Nephron (organoid): Measurements from ENCODE around the gene MAL.

Source experiments
- H3K27ac Mint-ChIP-seq, 3 experiments: 2 replicates each; pipeline ENCODE4 v1.8.0; 2020; ENCODE audit warnings: mixed read lengths in 3 of 3, mild to moderate bottlenecking in 2 of 3, moderate library complexity in 1 of 3
- H3K27me3 Mint-ChIP-seq: 2 replicates; pipeline ENCODE4 v1.8.0; 2021; ENCODE audit warnings: low read depth, mild to moderate bottlenecking, moderate library complexity, mixed read lengths
- H3K36me3 Mint-ChIP-seq: 2 replicates; pipeline ENCODE4 v1.8.0; 2020; ENCODE audit warnings: low read depth, mixed read lengths
- H3K4me1 Mint-ChIP-seq: 2 replicates; pipeline ENCODE4 v1.8.0; 2020; ENCODE audit warnings: mixed read lengths
- H3K4me3 Mint-ChIP-seq, 3 experiments: 2 replicates each; pipeline ENCODE4 v1.8.0; 2020; ENCODE audit warnings: mild to moderate bottlenecking in 3 of 3, mixed read lengths in 3 of 3, moderate library complexity in 2 of 3
- H3K9me3 Mint-ChIP-seq: 2 replicates; pipeline ENCODE4 v1.8.0; 2020; ENCODE audit warnings: mixed read lengths
- TF ChIP-seq, protein P1 (sequence below), 3 experiments: fragments of 200-600 bp; sonication (generic); IDR thresholded peaks; one replicate each; pipeline ENCODE4 v1.5.0; 2021; ENCODE audit warnings: antibody characterized with exemption in 3 of 3; ENCODE audit not compliant: unreplicated experiment in 3 of 3

The MAL gene

DNA sequence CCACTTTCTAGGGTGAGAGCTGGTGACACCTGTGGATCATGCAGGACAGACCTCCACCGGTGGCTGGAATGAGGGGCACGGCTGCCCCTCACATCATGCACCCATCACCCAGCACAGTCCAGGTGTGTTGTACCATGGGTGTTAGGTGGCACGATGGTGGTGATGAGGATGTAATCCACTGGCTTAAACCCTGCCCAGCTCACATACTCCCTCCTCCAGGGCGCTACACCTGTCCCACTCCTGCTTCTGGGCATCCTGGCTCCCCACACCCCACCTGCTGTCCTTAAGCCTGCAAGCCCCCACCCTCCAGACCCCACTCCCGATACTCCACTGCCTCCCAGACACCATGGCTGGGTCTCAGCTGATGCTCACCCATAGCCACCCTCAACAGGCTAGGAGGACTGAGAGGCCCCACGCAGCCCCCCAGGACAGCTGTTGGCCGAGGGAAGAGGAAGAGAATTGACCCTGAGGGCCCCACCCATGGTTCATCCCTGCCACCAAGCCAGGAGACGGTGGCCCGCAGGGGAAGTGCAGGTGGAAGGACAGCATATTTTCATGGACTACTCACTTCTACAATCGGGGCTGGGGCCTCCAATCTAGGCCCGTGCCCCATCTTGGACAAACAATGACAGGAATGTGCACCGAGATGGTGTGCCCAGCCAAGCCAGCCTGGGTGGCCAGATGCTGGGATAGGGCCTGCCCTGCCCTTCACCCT is 34.3 kb downstream of the MAL start:
- Mint-ChIP-seq H3K27ac (peak overlapping the region; percentile 97 to 99 (median 98)), H3K36me3 (no peaks in the 10 kb centered on the region)

DNA sequence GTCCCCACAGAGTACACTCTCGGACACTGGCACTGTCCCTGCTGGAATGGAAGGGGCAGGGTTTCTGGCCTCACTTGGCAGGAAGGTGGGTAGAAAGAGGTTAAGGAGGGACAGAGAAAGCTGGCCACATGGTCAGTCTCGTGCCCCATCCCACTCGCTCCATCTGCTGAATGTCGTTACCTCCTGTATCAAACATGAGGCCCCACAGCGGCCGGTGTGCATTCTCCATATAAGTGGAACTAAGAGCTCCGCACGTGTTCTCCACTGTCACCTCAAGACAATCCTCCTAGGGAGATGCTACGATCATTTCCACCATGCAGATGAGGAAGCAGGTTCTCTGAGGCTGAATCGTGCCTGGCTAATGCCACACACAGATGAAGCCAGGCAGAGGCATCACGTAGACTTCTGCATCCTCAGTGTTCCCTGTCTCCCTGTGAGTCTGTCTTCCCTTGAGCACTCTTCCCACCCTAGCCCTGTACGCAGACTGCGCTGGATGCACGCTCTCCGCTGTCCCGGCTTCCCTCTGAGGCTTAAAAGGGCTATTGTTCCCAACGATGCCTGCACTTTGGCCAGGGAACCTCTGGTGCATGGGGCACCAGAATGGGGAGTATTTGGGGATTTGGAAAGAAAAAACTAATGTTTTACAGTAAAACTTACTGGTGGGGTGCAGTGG is 35.1 kb downstream of the MAL start:
- H3K27me3 Mint-ChIP-seq: peaks cover 6% of the 10 kb centered on the region
- peak overlapping the region; percentile 7 to 80 (median 55) for H3K27ac Mint-ChIP-seq
- no peaks in the 10 kb centered on the region for H3K36me3 Mint-ChIP-seq
- H3K9me3 Mint-ChIP-seq: no peaks in the 10 kb centered on the region
- TF ChIP-seq, protein P1, sequence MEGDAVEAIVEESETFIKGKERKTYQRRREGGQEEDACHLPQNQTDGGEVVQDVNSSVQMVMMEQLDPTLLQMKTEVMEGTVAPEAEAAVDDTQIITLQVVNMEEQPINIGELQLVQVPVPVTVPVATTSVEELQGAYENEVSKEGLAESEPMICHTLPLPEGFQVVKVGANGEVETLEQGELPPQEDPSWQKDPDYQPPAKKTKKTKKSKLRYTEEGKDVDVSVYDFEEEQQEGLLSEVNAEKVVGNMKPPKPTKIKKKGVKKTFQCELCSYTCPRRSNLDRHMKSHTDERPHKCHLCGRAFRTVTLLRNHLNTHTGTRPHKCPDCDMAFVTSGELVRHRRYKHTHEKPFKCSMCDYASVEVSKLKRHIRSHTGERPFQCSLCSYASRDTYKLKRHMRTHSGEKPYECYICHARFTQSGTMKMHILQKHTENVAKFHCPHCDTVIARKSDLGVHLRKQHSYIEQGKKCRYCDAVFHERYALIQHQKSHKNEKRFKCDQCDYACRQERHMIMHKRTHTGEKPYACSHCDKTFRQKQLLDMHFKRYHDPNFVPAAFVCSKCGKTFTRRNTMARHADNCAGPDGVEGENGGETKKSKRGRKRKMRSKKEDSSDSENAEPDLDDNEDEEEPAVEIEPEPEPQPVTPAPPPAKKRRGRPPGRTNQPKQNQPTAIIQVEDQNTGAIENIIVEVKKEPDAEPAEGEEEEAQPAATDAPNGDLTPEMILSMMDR (IDR thresholded peaks at IDR 0.05; ENCODE audit: unreplicated experiment in 3 of 3): no peak
- peaks cover 46% of the 10 kb centered on the region for H3K4me1 Mint-ChIP-seq
- no peak overlapping the region for H3K4me3 Mint-ChIP-seq

More for the DNA sequence above, 34.3 kb downstream of the MAL start:
- TF ChIP-seq, protein P1 (IDR thresholded peaks at IDR 0.05; ENCODE audit: unreplicated experiment in 3 of 3): no peak
- Mint-ChIP-seq H3K27me3 (peaks cover 9% of the 10 kb centered on the region), H3K9me3 (no peaks in the 10 kb centered on the region), H3K4me3 (no peak overlapping the region), H3K4me1 (peaks cover 46% of the 10 kb centered on the region)

DNA sequence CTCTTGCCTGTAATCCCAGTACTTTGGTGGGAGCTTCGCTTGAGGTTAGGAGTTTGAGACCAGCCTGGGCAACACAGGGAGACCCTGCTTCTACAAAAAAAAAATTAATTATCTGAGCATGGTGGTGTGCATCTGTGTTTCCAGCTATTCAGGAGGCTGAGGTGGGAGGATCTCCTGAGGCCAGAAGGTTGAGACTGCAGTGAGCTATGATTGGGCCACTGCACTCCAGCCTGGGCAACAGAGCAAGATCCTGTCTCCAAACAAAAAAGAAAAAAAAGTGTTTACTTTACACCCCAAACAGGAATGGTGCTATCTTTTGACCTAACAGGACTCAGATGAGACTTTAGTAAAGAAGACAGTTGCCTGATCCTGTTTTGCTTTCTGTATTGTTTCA is 35.6 kb downstream of the MAL start:
- H3K9me3 Mint-ChIP-seq: no peaks in the 10 kb centered on the region
- peak overlapping the region; percentile 7 to 80 (median 55) for H3K27ac Mint-ChIP-seq
- TF ChIP-seq, protein P1 (IDR thresholded peaks at IDR 0.05; ENCODE audit: unreplicated experiment in 3 of 3): no peak
- H3K4me3 Mint-ChIP-seq: no peak overlapping the region
- H3K27me3 Mint-ChIP-seq: peaks cover under 1% of the 10 kb centered on the region
- H3K36me3 Mint-ChIP-seq: no peaks in the 10 kb centered on the region
- H3K4me1 Mint-ChIP-seq: peaks cover 46% of the 10 kb centered on the region

DNA sequence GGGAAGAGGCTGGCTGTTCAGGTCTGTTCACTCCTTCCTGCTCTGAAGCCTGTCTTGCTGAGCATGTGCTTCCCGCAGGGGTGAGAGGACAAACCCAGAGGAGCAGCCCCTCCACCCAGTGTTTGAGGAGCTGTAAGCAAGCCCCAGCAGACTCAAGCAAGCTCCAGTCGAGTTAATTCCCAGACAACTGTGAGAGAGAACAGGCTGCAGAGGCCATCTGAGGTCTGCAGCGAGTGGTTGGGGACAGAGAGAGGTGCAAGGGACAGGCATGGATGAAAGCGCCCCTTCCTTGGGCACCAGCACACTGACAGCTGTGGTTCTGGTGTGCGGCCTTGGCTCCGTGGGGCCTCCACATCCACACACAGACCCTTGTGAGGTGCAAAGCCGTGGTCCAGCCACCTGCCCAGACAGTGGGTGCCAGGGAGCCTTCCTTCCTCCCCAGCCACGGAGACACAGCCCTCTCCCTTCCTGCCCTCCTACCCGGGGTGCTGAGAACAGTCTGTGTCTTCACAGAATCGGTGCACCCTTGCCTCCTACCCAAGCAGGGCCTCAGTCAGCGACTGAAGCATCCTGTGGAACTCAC is 36.2 kb downstream of the MAL start:
- H3K27me3 Mint-ChIP-seq: no peaks in the 10 kb centered on the region
- H3K36me3 Mint-ChIP-seq: no peaks in the 10 kb centered on the region
- peak overlapping the region in 2 of 3 experiments; percentile 49 to 66 for H3K27ac Mint-ChIP-seq
- H3K9me3 Mint-ChIP-seq: no peaks in the 10 kb centered on the region
- TF ChIP-seq, protein P1 (IDR thresholded peaks at IDR 0.05; ENCODE audit: unreplicated experiment in 3 of 3): no peak
- H3K4me3 Mint-ChIP-seq: no peak overlapping the region
- H3K4me1 Mint-ChIP-seq: peaks cover 46% of the 10 kb centered on the region

DNA sequence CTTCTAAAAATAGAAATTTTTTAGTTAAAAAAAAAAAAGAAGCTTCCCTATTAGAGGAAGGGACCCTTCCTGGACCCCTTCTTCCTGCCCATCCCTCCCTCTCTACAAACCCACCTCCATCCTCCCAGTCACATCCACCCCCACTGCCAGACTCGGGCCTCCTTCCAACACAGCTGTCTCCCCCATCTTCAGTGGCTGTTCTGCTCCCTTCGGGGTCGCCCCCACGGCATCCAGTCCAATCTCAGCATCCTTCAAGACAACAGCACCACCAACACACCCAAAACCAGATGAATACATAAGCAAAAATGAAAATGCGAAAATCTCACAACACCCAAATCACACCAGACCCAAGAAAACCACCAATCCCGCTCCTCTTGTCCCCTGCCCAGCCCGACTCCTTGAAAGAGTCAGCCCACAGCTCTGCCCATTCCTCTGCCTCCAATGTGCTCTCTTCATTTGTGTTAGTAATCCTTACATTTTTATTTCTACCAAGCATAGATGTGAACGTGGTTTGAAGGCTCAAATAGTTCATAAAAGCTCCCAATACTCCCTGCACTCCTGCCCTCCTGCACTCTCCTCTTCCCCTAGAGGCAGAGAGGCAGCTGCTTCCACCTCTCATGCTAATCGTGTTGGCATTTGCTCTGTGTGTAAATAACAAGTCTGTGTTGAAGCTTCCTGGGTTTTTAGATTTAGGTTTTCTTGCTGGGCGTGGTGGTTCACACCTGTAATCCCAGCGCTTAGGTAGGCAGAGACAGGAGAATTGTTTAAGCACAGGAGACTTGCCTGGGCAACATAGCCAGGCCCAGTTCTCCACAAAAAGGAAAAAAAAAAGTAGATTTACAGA is 37.0 kb downstream of the MAL start:
- H3K27me3 Mint-ChIP-seq: no peaks in the 10 kb centered on the region
- H3K27ac Mint-ChIP-seq: peak overlapping the region; percentile 66 to 90 (median 72)
- TF ChIP-seq, protein P1 (IDR thresholded peaks at IDR 0.05; ENCODE audit: unreplicated experiment in 3 of 3): no peak
- H3K4me1 Mint-ChIP-seq: peaks cover 38% of the 10 kb centered on the region
- H3K36me3 Mint-ChIP-seq: no peaks in the 10 kb centered on the region
- no peak overlapping the region for H3K4me3 Mint-ChIP-seq
- no peaks in the 10 kb centered on the region for H3K9me3 Mint-ChIP-seq
